ENCODE measurements around the gene HNRNPR. TPM values are rescaled to one million over a fixed set of nuclear protein-coding genes. Genes with fewer than 3 reads are reported as not detected.
A peak's percentile ranks its signal among the peaks of the same experiment; 100 is the strongest.

Gene HNRNPR
- total and polyA plus RNA-seq, 9 of the 15 experiments (the other 6 are each of a cell fraction or from before 2014, with no cell fraction given): 80.9 to 372 (median 301) TPM

DNA sequence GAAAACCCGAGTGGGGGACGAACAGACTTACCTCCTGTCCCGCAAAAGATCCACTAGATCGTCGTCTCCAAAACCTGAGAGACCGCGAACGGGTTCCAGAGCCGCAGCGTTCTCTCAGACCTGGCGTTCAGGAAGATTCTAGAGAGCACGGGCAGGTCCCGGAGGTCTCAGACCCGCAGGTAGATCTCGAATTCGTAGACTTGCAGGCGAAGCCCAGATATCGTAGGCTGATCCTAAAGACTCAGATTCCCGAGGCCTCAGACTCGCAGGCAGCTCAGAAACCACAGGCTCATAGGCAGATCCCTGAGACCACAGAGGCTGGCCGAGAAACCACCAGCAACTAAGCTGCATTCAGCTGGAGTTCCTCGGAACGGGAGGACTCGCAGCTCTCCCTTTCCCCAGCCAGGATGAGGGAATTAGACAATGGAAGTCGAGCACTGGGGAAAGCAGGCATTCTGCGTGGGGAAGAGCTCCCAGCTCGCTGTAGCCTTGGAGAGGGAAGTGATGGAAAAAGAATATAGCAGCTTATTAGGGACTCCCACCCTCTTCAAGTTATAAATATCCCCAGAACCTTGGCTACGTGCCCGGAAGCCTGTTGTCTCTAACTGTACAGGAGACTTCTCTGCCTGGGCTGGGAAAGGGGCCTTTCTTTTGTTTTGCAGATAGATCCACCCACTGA lies 25.4 kb upstream of the HNRNPR start, which contains the start of gene ZNF436 (continued):
- TF ChIP-seq ZNF324 (CRISPR knock-in tag; IDR thresholded peaks at IDR 0.05) (no peak), ATF7 (IDR thresholded peaks at IDR 0.05) (no peak), RCOR1 (IDR thresholded peaks at IDR 0.05; ENCODE audit: borderline replicate concordance in 1 of 2, low read depth in 2 of 2, low read length in 2 of 2) (no peak; a peak in 1 of 4 replicates), NR1H2 (CRISPR knock-in tag; IDR thresholded peaks at IDR 0.05) (no peak), ZNF217 (CRISPR knock-in tag; IDR thresholded peaks at IDR 0.05) (no peak), DNMT1 (IDR thresholded peaks at IDR 0.05) (no peak), NFATC3 (IDR thresholded peaks at IDR 0.05) (no peak), GABPA (tag; conservative IDR thresholded peaks at IDR 0.05; ENCODE audit: low read depth) (no peak), HNRNPH1 (optimal IDR thresholded peaks at IDR 0.05; ENCODE audit: low read depth, low read length) (no peak), LEF1 (IDR thresholded peaks at IDR 0.05) (no peak), KDM2B (CRISPR knock-in tag; IDR thresholded peaks at IDR 0.05) (no peak), MYBL2 (IDR thresholded peaks at IDR 0.05; ENCODE audit: low read depth) (no peak), MYBL2 (CRISPR knock-in tag; IDR thresholded peaks at IDR 0.05; ENCODE audit: borderline replicate concordance) (no peak), TAF1 (IDR thresholded peaks at IDR 0.05; ENCODE audit: control insufficient read depth, extremely low read depth, insufficient read depth, low read length, severe bottlenecking) (peak; percentile 46), ZNF134 (CRISPR knock-in tag; conservative IDR thresholded peaks at IDR 0.05) (0 out of 2 replicates have a peak, but pooled peaks have one; percentile 26), CBFB (CRISPR knock-in tag; IDR thresholded peaks at IDR 0.05) (peak; percentile 88; the same call in 1 of the 2 replicates), SAFB (IDR thresholded peaks at IDR 0.05; ENCODE audit: borderline replicate concordance, low read depth, low read length) (no peak)
- TF ChIP-seq, protein P1, sequence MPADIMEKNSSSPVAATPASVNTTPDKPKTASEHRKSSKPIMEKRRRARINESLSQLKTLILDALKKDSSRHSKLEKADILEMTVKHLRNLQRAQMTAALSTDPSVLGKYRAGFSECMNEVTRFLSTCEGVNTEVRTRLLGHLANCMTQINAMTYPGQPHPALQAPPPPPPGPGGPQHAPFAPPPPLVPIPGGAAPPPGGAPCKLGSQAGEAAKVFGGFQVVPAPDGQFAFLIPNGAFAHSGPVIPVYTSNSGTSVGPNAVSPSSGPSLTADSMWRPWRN (IDR thresholded peaks at IDR 0.05; ENCODE audit: low read depth): 0 out of 2 replicates have a peak, but pooled peaks have one; percentile 14
- TF ChIP-seq, protein P2, sequence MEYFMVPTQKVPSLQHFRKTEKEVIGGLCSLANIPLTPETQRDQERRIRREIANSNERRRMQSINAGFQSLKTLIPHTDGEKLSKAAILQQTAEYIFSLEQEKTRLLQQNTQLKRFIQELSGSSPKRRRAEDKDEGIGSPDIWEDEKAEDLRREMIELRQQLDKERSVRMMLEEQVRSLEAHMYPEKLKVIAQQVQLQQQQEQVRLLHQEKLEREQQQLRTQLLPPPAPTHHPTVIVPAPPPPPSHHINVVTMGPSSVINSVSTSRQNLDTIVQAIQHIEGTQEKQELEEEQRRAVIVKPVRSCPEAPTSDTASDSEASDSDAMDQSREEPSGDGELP (CRISPR knock-in tag; IDR thresholded peaks at IDR 0.05; ENCODE audit: borderline replicate concordance): peak; percentile 48; the same call in 1 of the 2 replicates
- TF ChIP-seq, protein P3, sequence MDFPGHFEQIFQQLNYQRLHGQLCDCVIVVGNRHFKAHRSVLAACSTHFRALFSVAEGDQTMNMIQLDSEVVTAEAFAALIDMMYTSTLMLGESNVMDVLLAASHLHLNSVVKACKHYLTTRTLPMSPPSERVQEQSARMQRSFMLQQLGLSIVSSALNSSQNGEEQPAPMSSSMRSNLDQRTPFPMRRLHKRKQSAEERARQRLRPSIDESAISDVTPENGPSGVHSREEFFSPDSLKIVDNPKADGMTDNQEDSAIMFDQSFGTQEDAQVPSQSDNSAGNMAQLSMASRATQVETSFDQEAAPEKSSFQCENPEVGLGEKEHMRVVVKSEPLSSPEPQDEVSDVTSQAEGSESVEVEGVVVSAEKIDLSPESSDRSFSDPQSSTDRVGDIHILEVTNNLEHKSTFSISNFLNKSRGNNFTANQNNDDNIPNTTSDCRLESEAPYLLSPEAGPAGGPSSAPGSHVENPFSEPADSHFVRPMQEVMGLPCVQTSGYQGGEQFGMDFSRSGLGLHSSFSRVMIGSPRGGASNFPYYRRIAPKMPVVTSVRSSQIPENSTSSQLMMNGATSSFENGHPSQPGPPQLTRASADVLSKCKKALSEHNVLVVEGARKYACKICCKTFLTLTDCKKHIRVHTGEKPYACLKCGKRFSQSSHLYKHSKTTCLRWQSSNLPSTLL (IDR thresholded peaks at IDR 0.05): 0 out of 2 replicates have a peak, but pooled peaks have one; percentile 25
- TF ChIP-seq, protein P4, sequence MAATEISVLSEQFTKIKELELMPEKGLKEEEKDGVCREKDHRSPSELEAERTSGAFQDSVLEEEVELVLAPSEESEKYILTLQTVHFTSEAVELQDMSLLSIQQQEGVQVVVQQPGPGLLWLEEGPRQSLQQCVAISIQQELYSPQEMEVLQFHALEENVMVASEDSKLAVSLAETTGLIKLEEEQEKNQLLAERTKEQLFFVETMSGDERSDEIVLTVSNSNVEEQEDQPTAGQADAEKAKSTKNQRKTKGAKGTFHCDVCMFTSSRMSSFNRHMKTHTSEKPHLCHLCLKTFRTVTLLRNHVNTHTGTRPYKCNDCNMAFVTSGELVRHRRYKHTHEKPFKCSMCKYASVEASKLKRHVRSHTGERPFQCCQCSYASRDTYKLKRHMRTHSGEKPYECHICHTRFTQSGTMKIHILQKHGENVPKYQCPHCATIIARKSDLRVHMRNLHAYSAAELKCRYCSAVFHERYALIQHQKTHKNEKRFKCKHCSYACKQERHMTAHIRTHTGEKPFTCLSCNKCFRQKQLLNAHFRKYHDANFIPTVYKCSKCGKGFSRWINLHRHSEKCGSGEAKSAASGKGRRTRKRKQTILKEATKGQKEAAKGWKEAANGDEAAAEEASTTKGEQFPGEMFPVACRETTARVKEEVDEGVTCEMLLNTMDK (IDR thresholded peaks at IDR 0.05; ENCODE audit: borderline replicate concordance, insufficient read depth, low read depth, low read length, poor library complexity, severe bottlenecking): no peak
- TF ChIP-seq, protein P5, sequence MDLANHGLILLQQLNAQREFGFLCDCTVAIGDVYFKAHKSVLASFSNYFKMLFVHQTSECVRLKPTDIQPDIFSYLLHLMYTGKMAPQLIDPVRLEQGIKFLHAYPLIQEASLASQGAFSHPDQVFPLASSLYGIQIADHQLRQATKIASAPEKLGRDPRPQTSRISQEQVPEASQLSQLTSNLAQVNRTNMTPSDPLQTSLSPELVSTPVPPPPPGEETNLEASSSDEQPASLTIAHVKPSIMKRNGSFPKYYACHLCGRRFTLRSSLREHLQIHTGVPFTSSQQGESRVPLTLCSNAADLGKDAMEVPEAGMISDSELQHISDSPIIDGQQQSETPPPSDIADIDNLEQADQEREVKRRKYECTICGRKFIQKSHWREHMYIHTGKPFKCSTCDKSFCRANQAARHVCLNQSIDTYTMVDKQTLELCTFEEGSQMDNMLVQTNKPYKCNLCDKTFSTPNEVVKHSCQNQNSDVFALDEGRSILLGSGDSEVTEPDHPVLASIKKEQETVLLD (IDR thresholded peaks at IDR 0.05): no peak

Data from K562 (cell line).